SK-N-SH treated with all-trans-retinoic acid at 6 μM for 48 hours (cell line): ENCODE results near the gene CLTB.
A peak's percentile ranks its signal among the peaks of the same experiment; 100 is the strongest.

Source experiments
- ATAC-seq: fragments of 200-7000 bp; cut with Tn5 transposase; 3 replicates; pipeline ENCODE4 v1.9.1; 2020; ENCODE audit warnings: mild to moderate bottlenecking, moderate library complexity
- ARNTL ChIP-seq: fragments of 450-650 bp; formaldehyde crosslinking; IDR thresholded peaks from 2 replicates; pipeline ENCODE4 v1.5.0; 2020; ENCODE audit warnings: low read depth, mild to moderate bottlenecking, moderate library complexity, borderline replicate concordance
- BACH2 ChIP-seq: fragments of 250-450 bp; sonication (Bioruptor Pico); IDR thresholded peaks from 2 replicates; pipeline ENCODE4 v1.9.0; 2021; ENCODE audit warnings: mild to moderate bottlenecking, borderline replicate concordance
- CSDC2 ChIP-seq: fragments of 250-450 bp; sonication (Bioruptor Pico); IDR thresholded peaks from 2 replicates; pipeline ENCODE4 v1.5.0; 2020; ENCODE audit warnings: mild to moderate bottlenecking, moderate library complexity
- ESRRG ChIP-seq: fragments of 250-450 bp; sonication (Bioruptor Pico); IDR thresholded peaks from 2 replicates; pipeline ENCODE4 v1.6.1; 2021; ENCODE audit warnings: mild to moderate bottlenecking
- GLIS3 ChIP-seq: fragments of 250-450 bp; sonication (Bioruptor Pico); IDR thresholded peaks from 2 replicates; pipeline ENCODE4 v1.5.0; 2020; ENCODE audit warnings: mild to moderate bottlenecking, moderate library complexity
- ISL1 ChIP-seq: fragments of 250-450 bp; sonication (Bioruptor Pico); IDR thresholded peaks from 2 replicates; pipeline ENCODE4 v2.1.2; 2022; ENCODE audit warnings: mild to moderate bottlenecking, moderate library complexity
- OSR1 ChIP-seq: fragments of 250-450 bp; sonication (Bioruptor Pico); IDR thresholded peaks from 2 replicates; pipeline ENCODE4 v1.8.0; 2022; ENCODE audit warnings: moderate library complexity, mild to moderate bottlenecking, inconsistent platforms
- PPARA ChIP-seq: fragments of 250-450 bp; sonication (Bioruptor Pico); IDR thresholded peaks from 2 replicates; pipeline ENCODE4 v1.5.0; 2020; ENCODE audit warnings: mild to moderate bottlenecking, borderline replicate concordance
- RARB ChIP-seq: fragments of 250-450 bp; sonication (Bioruptor Pico); IDR thresholded peaks from 2 replicates; pipeline ENCODE4 v1.8.0; 2021; ENCODE audit warnings: mild to moderate bottlenecking, moderate library complexity
- TCF4 ChIP-seq: fragments of 250-450 bp; sonication (Bioruptor Pico); IDR thresholded peaks from 2 replicates; pipeline ENCODE4 v1.8.0; 2021; ENCODE audit warnings: mild to moderate bottlenecking, moderate library complexity, borderline replicate concordance
- TOX ChIP-seq: fragments of 250-450 bp; sonication (Bioruptor Pico); IDR thresholded peaks from 2 replicates; pipeline ENCODE4 v1.8.0; 2021; ENCODE audit warnings: mild to moderate bottlenecking, moderate library complexity, borderline replicate concordance
- ZC3H10 ChIP-seq: fragments of 250-450 bp; sonication (Bioruptor Pico); IDR thresholded peaks from 2 replicates; pipeline ENCODE4 v1.5.1; 2021; ENCODE audit warnings: mild to moderate bottlenecking, moderate library complexity
- ZFP3 ChIP-seq: fragments of 250-450 bp; sonication (Bioruptor Pico); IDR thresholded peaks from 2 replicates; pipeline ENCODE4 v1.5.0; 2020; ENCODE audit warnings: mild to moderate bottlenecking, moderate library complexity
- ZFP30 ChIP-seq: fragments of 450-650 bp; formaldehyde crosslinking; IDR thresholded peaks from 2 replicates; pipeline ENCODE4 v1.5.0; 2022; ENCODE audit warnings: mild to moderate bottlenecking, moderate library complexity
- ZNF565 ChIP-seq: fragments of 450-650 bp; formaldehyde crosslinking; conservative IDR thresholded peaks from 2 replicates; pipeline ENCODE4 v1.5.0; 2020; ENCODE audit warnings: low read depth, mild to moderate bottlenecking, moderate library complexity
- ZNF8 ChIP-seq: fragments of 450-650 bp; formaldehyde crosslinking; IDR thresholded peaks from 2 replicates; pipeline ENCODE4 v1.5.0; 2020; ENCODE audit warnings: mild to moderate bottlenecking, moderate library complexity
- TF ChIP-seq, protein P1 (sequence below): fragments of 250-450 bp; sonication (Bioruptor Pico); IDR thresholded peaks from 2 replicates; pipeline ENCODE4 v1.8.0; 2020; ENCODE audit warnings: mild to moderate bottlenecking, moderate library complexity, borderline replicate concordance
- TF ChIP-seq, protein P2 (sequence below): fragments of 250-450 bp; sonication (Bioruptor Pico); IDR thresholded peaks from 2 replicates; pipeline ENCODE4 v1.5.1; 2020; ENCODE audit warnings: low read depth, mild to moderate bottlenecking, moderate library complexity
- TF ChIP-seq, protein P3 (sequence below): fragments of 250-450 bp; sonication (Bioruptor Pico); IDR thresholded peaks from 2 replicates; pipeline ENCODE4 v1.5.0; 2020; ENCODE audit warnings: mild to moderate bottlenecking, moderate library complexity
- TF ChIP-seq, protein P4 (sequence below): fragments of 250-450 bp; sonication (Bioruptor Pico); IDR thresholded peaks from 2 replicates; pipeline ENCODE4 v1.5.1; 2021; ENCODE audit warnings: mild to moderate bottlenecking, moderate library complexity
- TF ChIP-seq, protein P5 (sequence below): fragments of 250-450 bp; sonication (Bioruptor Pico); IDR thresholded peaks from 2 replicates; pipeline ENCODE4 v1.8.0; 2021; ENCODE audit warnings: low read depth, mild to moderate bottlenecking, moderate library complexity, borderline replicate concordance

CLTB gene

DNA sequence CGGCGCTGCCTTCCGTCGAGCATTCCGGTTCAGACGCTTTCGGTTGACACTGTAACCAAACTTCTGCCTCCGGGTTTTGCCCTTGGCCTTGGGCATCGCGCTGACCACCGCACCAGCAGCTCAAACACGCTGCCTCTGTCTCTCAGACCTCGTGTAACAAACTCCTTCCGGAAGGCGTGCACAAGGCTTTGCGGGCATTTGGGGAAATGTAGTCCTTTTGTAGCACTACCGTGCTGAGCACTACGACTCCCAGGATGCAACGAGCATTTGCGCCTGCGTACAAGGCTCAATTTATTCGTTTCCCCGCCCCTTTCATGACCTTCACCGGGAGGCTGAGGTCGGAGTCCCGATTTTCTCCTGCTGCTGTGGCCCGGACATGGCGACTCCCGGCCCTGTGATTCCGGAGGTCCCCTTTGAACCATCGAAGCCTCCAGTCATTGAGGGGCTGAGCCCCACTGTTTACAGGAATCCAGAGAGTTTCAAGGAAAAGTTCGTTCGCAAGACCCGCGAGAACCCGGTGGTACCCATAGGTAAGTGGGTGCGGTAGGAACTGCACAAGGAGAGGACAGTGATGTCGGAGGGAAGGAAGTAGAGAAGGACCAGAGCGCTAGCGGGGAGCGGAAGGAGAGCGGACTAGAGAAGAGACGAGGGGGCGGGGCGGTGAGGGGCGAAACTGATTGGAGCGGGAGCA, 27.8 kb downstream of the CLTB start, which contains the start of the genes HIGD2A and NOP16:
Gene HIGD2A (plus strand): TSS at position 308 of the 691 bp plus-strand sequence. CDS start 69 bp downstream, at position 377.
Gene NOP16 (minus strand): TSS at position 155 of the 691 bp plus-strand sequence. CDS start 59 bp downstream, at position 96.
- peak; percentile 92 for ATAC-seq

DNA sequence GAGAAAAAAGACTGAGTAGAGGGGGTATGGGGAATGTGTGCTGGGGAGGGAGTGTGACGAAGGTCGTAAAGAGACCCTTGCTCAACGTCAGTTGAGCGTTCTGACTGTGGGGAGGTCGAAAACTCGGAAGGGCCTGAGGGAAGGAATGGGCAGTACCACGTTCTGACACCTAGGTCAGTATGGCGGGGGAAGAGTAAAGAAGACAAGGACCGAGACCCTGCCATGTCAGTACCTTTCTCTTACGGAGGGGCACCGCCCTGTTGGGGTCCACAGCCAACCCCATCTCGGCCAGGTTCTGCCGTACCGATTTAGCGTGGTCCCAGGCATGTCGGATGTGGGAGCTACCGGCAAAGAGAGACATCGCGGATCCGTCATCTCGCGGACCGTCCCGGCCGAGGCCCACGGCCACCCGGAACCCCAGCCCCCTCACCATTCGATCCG, 28.3 kb downstream of the CLTB start:
- peak; percentile 10 for ATAC-seq
- TF ChIP-seq OSR1 (no peak), ZC3H10 (CRISPR knock-in tag) (no peak), RARB (CRISPR knock-in tag) (no peak), GLIS3 (CRISPR knock-in tag) (no peak), ESRRG (no peak), ZFP30 (CRISPR knock-in tag) (no peak), TOX (CRISPR knock-in tag) (no peak), ARNTL (CRISPR knock-in tag) (no peak), TCF4 (CRISPR knock-in tag) (no peak), CSDC2 (CRISPR knock-in tag) (no peak), ZFP3 (no peak), ZNF8 (no peak)
- TF ChIP-seq, protein P1, sequence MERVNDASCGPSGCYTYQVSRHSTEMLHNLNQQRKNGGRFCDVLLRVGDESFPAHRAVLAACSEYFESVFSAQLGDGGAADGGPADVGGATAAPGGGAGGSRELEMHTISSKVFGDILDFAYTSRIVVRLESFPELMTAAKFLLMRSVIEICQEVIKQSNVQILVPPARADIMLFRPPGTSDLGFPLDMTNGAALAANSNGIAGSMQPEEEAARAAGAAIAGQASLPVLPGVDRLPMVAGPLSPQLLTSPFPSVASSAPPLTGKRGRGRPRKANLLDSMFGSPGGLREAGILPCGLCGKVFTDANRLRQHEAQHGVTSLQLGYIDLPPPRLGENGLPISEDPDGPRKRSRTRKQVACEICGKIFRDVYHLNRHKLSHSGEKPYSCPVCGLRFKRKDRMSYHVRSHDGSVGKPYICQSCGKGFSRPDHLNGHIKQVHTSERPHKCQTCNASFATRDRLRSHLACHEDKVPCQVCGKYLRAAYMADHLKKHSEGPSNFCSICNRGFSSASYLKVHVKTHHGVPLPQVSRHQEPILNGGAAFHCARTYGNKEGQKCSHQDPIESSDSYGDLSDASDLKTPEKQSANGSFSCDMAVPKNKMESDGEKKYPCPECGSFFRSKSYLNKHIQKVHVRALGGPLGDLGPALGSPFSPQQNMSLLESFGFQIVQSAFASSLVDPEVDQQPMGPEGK (CRISPR knock-in tag), result no peak
- TF ChIP-seq, protein P2, sequence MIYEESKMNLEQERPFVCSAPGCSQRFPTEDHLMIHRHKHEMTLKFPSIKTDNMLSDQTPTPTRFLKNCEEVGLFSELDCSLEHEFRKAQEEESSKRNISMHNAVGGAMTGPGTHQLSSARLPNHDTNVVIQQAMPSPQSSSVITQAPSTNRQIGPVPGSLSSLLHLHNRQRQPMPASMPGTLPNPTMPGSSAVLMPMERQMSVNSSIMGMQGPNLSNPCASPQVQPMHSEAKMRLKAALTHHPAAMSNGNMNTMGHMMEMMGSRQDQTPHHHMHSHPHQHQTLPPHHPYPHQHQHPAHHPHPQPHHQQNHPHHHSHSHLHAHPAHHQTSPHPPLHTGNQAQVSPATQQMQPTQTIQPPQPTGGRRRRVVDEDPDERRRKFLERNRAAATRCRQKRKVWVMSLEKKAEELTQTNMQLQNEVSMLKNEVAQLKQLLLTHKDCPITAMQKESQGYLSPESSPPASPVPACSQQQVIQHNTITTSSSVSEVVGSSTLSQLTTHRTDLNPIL (CRISPR knock-in tag), result no peak
- TF ChIP-seq, protein P3, sequence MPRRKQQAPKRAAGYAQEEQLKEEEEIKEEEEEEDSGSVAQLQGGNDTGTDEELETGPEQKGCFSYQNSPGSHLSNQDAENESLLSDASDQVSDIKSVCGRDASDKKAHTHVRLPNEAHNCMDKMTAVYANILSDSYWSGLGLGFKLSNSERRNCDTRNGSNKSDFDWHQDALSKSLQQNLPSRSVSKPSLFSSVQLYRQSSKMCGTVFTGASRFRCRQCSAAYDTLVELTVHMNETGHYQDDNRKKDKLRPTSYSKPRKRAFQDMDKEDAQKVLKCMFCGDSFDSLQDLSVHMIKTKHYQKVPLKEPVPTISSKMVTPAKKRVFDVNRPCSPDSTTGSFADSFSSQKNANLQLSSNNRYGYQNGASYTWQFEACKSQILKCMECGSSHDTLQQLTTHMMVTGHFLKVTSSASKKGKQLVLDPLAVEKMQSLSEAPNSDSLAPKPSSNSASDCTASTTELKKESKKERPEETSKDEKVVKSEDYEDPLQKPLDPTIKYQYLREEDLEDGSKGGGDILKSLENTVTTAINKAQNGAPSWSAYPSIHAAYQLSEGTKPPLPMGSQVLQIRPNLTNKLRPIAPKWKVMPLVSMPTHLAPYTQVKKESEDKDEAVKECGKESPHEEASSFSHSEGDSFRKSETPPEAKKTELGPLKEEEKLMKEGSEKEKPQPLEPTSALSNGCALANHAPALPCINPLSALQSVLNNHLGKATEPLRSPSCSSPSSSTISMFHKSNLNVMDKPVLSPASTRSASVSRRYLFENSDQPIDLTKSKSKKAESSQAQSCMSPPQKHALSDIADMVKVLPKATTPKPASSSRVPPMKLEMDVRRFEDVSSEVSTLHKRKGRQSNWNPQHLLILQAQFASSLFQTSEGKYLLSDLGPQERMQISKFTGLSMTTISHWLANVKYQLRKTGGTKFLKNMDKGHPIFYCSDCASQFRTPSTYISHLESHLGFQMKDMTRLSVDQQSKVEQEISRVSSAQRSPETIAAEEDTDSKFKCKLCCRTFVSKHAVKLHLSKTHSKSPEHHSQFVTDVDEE (CRISPR knock-in tag), result no peak
- TF ChIP-seq, protein P4, sequence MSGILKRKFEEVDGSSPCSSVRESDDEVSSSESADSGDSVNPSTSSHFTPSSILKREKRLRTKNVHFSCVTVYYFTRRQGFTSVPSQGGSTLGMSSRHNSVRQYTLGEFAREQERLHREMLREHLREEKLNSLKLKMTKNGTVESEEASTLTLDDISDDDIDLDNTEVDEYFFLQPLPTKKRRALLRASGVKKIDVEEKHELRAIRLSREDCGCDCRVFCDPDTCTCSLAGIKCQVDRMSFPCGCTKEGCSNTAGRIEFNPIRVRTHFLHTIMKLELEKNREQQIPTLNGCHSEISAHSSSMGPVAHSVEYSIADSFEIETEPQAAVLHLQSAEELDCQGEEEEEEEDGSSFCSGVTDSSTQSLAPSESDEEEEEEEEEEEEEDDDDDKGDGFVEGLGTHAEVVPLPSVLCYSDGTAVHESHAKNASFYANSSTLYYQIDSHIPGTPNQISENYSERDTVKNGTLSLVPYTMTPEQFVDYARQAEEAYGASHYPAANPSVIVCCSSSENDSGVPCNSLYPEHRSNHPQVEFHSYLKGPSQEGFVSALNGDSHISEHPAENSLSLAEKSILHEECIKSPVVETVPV (CRISPR knock-in tag), result no peak

More for the DNA sequence above, 27.8 kb downstream of the CLTB start, which contains the start of the genes HIGD2A and NOP16:
- no peak for TF ChIP-seq ZFP3
- TF ChIP-seq, protein P4 (CRISPR knock-in tag), result peak; percentile 65; the same call in 1 of the 2 replicates

DNA sequence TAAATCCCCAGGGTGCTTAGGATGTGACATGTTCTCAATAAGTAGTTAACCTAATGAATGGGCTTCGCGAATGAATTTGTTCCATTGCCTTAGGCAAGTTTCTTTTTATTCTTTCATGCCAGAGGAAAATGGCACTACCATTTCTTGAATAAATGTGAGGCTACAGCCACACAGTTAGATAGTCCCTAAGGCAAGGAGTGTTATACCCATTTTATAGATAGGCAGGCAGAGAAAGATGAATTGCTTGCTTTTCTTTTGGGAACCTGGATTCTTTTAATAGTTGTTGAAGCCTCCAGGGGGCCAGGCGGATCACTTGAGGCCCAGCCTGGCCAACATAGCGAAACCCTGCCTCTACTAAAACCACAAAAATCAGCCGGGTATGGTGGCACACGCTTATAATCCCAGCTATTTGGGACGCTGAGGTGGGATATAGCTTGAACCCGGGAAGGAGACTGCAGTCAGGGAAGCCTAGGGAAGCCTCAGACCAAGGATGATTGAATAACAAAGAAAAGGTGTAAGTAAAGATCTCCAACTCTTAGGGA, 28.9 kb downstream of the CLTB start:
- no peak for ATAC-seq

More for the DNA sequence above, 28.9 kb downstream of the CLTB start:
- TF ChIP-seq ZNF8, result no peak
- TF ChIP-seq, protein P1 (CRISPR knock-in tag), result no peak
- no peak for TF ChIP-seq ESRRG
- TF ChIP-seq ZC3H10 (CRISPR knock-in tag), result no peak
- TF ChIP-seq ARNTL (CRISPR knock-in tag), result no peak
- TF ChIP-seq PPARA, result no peak
- TF ChIP-seq GLIS3 (CRISPR knock-in tag), result no peak
- TF ChIP-seq, protein P5, sequence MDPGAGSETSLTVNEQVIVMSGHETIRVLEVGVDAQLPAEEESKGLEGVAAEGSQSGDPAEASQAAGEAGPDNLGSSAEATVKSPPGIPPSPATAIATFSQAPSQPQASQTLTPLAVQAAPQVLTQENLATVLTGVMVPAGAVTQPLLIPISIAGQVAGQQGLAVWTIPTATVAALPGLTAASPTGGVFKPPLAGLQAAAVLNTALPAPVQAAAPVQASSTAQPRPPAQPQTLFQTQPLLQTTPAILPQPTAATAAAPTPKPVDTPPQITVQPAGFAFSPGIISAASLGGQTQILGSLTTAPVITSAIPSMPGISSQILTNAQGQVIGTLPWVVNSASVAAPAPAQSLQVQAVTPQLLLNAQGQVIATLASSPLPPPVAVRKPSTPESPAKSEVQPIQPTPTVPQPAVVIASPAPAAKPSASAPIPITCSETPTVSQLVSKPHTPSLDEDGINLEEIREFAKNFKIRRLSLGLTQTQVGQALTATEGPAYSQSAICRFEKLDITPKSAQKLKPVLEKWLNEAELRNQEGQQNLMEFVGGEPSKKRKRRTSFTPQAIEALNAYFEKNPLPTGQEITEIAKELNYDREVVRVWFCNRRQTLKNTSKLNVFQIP (CRISPR knock-in tag), result no peak
- no peak for TF ChIP-seq TCF4 (CRISPR knock-in tag)
- TF ChIP-seq OSR1, result no peak
- TF ChIP-seq TOX (CRISPR knock-in tag), result no peak
- no peak for TF ChIP-seq ZNF565 (CRISPR knock-in tag)
- no peak for TF ChIP-seq BACH2 (CRISPR knock-in tag)
- TF ChIP-seq ISL1 (CRISPR knock-in tag), result no peak
- no peak for TF ChIP-seq CSDC2 (CRISPR knock-in tag)
- no peak for TF ChIP-seq ZFP3
- no peak for TF ChIP-seq ZFP30 (CRISPR knock-in tag)
